Measurements from ENCODE around the gene FUT7. TPM values are rescaled to one million over a fixed set of nuclear protein-coding genes. Genes with fewer than 3 reads are reported as not detected.
A peak's percentile ranks its signal among the peaks of the same experiment; 100 is the strongest.

The FUT7 gene
- total and polyA plus RNA-seq, 2 of the 13 experiments (the other 11 are each of a cell fraction or from before 2014, with no cell fraction given), result 0.05 TPM; not detected in 1

DNA sequence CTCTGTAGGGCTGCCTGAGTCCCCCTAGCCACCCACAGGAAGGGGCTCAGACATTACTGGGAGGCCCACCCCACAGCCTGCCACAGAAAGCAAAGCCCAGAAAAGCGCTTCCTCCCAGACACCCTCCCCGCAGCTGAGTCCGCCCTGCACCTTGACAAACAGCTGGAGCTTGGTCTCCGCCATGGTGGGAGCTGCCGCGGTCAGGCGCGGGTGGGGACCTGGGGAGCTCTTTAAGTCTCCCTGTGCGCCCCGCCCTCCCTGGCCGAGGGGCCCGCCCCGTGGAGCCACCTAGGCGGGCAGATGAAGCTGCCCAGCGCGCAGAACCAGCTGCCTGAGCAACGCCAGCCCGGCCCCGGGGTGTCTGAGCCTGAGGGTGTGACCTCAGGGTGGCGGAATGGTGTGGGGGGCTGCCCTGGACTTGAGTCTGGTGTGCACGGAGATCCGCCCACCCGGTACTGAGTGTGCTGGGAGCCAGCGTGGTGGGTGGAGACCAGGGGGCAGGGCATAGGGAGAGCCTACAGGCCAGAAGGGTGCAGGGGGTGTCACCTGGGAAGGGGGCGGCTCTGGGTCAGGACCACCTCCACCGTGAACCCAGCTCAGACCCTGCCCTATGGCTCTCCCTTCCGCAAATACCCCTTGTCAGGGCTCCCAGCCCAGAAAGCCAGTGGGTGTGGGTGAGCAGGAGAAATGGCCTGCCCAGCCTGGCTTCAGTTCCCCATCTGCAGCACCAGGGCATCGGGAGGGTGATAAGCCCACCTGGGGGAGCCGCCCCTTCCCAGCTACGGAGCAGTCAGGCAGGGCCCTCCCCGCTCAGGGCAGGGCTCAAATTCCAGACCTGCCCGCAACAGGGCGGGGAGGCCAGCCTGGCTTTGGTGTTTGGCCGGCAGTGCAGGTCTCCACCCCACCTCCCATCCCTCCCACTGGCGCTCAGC, 35.3 kb downstream of the FUT7 start, which contains the start of gene CLIC3 (continued):
- TF ChIP-seq, protein P1, sequence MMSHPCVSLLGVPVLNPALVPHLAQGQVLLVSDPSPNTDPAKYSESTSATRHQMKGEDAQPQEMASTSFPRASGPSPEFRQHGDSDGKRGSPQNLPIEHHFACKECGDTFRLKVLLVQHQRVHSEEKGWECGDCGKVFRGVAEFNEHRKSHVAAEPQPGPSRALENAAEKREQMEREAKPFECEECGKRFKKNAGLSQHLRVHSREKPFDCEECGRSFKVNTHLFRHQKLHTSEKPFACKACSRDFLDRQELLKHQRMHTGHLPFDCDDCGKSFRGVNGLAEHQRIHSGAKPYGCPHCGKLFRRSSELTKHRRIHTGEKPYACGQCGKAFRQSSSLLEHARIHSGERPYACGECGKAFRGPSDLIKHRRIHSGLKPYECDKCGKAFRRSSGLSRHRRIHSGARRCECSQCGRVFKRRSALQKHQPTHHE (CRISPR knock-in tag; IDR thresholded peaks at IDR 0.05; ENCODE audit: borderline replicate concordance), result no peak
- TF ChIP-seq PRPF4 (IDR thresholded peaks at IDR 0.05; ENCODE audit: low read depth, low read length, poor library complexity, severe bottlenecking) (no peak), SIN3A (IDR thresholded peaks at IDR 0.05; ENCODE audit: borderline replicate concordance, low read depth, low read length) (no peak), HOXA3 (CRISPR knock-in tag; IDR thresholded peaks at IDR 0.05) (0 out of 2 replicates have a peak, but pooled peaks have one; percentile 6), ZFX (CRISPR knock-in tag; IDR thresholded peaks at IDR 0.05; ENCODE audit: low read depth) (no peak), SMARCE1 (IDR thresholded peaks at IDR 0.05; ENCODE audit: borderline replicate concordance) (no peak), ZNF678 (CRISPR knock-in tag; IDR thresholded peaks at IDR 0.05) (no peak), MEF2D (CRISPR knock-in tag; IDR thresholded peaks at IDR 0.05) (0 out of 2 replicates have a peak, but pooled peaks have one; percentile 47), EEA1 (CRISPR knock-in tag; IDR thresholded peaks at IDR 0.05; ENCODE audit: borderline replicate concordance) (0 out of 2 replicates have a peak, but pooled peaks have one; percentile 26), ZNF44 (CRISPR knock-in tag; IDR thresholded peaks at IDR 0.05) (no peak), CBFB (CRISPR knock-in tag; IDR thresholded peaks at IDR 0.05) (no peak)
- TF ChIP-seq, protein P2, sequence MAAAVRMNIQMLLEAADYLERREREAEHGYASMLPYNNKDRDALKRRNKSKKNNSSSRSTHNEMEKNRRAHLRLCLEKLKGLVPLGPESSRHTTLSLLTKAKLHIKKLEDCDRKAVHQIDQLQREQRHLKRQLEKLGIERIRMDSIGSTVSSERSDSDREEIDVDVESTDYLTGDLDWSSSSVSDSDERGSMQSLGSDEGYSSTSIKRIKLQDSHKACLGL (CRISPR knock-in tag; IDR thresholded peaks at IDR 0.05), result peak; percentile 59
- TF ChIP-seq, protein P3, sequence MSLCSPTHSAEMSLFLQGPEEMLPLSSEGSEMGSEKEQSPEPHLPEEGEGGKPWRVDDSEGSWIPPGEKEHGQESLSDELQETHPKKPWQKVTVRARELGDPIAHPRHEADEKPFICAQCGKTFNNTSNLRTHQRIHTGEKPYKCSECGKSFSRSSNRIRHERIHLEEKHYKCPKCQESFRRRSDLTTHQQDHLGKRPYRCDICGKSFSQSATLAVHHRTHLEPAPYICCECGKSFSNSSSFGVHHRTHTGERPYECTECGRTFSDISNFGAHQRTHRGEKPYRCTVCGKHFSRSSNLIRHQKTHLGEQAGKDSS (CRISPR knock-in tag; IDR thresholded peaks at IDR 0.05; ENCODE audit: borderline replicate concordance, low read depth), result no peak
- TF ChIP-seq, protein P4, sequence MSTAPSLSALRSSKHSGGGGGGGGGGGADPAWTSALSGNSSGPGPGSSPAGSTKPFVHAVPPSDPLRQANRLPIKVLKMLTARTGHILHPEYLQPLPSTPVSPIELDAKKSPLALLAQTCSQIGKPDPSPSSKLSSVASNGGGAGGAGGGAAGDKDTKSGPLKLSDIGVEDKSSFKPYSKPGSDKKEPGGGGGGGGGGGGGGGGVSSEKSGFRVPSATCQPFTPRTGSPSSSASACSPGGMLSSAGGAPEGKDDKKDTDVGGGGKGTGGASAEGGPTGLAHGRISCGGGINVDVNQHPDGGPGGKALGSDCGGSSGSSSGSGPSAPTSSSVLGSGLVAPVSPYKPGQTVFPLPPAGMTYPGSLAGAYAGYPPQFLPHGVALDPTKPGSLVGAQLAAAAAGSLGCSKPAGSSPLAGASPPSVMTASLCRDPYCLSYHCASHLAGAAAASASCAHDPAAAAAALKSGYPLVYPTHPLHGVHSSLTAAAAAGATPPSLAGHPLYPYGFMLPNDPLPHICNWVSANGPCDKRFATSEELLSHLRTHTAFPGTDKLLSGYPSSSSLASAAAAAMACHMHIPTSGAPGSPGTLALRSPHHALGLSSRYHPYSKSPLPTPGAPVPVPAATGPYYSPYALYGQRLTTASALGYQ (CRISPR knock-in tag; IDR thresholded peaks at IDR 0.05), result no peak
- TF ChIP-seq, protein P5, sequence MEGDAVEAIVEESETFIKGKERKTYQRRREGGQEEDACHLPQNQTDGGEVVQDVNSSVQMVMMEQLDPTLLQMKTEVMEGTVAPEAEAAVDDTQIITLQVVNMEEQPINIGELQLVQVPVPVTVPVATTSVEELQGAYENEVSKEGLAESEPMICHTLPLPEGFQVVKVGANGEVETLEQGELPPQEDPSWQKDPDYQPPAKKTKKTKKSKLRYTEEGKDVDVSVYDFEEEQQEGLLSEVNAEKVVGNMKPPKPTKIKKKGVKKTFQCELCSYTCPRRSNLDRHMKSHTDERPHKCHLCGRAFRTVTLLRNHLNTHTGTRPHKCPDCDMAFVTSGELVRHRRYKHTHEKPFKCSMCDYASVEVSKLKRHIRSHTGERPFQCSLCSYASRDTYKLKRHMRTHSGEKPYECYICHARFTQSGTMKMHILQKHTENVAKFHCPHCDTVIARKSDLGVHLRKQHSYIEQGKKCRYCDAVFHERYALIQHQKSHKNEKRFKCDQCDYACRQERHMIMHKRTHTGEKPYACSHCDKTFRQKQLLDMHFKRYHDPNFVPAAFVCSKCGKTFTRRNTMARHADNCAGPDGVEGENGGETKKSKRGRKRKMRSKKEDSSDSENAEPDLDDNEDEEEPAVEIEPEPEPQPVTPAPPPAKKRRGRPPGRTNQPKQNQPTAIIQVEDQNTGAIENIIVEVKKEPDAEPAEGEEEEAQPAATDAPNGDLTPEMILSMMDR (CRISPR knock-in tag; IDR thresholded peaks at IDR 0.05), result no peak
- TF ChIP-seq, protein P6, sequence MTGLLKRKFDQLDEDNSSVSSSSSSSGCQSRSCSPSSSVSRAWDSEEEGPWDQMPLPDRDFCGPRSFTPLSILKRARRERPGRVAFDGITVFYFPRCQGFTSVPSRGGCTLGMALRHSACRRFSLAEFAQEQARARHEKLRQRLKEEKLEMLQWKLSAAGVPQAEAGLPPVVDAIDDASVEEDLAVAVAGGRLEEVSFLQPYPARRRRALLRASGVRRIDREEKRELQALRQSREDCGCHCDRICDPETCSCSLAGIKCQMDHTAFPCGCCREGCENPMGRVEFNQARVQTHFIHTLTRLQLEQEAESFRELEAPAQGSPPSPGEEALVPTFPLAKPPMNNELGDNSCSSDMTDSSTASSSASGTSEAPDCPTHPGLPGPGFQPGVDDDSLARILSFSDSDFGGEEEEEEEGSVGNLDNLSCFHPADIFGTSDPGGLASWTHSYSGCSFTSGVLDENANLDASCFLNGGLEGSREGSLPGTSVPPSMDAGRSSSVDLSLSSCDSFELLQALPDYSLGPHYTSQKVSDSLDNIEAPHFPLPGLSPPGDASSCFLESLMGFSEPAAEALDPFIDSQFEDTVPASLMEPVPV (CRISPR knock-in tag; IDR thresholded peaks at IDR 0.05), result peak; percentile 9; the same call in 1 of the 2 replicates
- TF ChIP-seq, protein P7, sequence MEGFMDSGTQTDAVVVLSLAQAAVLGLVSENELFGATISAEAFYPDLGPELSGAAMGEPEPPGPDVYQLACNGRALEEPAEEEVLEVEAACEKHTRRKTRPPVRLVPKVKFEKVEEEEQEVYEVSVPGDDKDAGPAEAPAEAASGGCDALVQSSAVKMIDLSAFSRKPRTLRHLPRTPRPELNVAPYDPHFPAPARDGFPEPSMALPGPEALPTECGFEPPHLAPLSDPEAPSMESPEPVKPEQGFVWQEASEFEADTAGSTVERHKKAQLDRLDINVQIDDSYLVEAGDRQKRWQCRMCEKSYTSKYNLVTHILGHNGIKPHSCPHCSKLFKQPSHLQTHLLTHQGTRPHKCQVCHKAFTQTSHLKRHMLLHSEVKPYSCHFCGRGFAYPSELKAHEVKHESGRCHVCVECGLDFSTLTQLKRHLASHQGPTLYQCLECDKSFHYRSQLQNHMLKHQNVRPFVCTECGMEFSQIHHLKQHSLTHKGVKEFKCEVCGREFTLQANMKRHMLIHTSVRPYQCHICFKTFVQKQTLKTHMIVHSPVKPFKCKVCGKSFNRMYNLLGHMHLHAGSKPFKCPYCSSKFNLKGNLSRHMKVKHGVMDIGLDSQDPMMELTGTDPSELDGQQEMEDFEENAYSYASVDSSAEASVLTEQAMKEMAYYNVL (CRISPR knock-in tag; IDR thresholded peaks at IDR 0.05; ENCODE audit: borderline replicate concordance), result no peak
